Loucy (cell line): ENCODE measurements around the gene FGFBP3.

ENCODE experiments used
- H2AFZ ChIP-seq: fragments of 200-600 bp; sonication (generic); 2 replicates; pipeline ENCODE4 v1.6.0; 2016; ENCODE audit warnings: antibody characterized with exemption, mild to moderate bottlenecking, low read length, moderate library complexity
- H3F3A ChIP-seq: fragments of 200-600 bp; 2 replicates; pipeline ENCODE4 v1.6.0; 2016; ENCODE audit warnings: antibody characterized with exemption, low read depth, mild to moderate bottlenecking
- H3K27me3 ChIP-seq: fragments of 200-600 bp; sonication (generic); 2 replicates; pipeline ENCODE4 v1.6.1; 2014; ENCODE audit warnings: low read length, mild to moderate bottlenecking; ENCODE audit not compliant: insufficient read depth, poor library complexity, severe bottlenecking
- H3K36me3 ChIP-seq: fragments of 200-600 bp; sonication (generic); 2 replicates; pipeline ENCODE4 v1.6.1; 2016; ENCODE audit warnings: low read length; ENCODE audit not compliant: insufficient read depth
- H3K4me1 ChIP-seq: fragments of 200-600 bp; sonication (generic); 2 replicates; pipeline ENCODE4 v1.5.1; 2014; ENCODE audit warnings: low read length, mild to moderate bottlenecking; ENCODE audit not compliant: insufficient read depth, poor library complexity, severe bottlenecking
- H3K4me2 ChIP-seq: fragments of 200-600 bp; sonication (generic); 2 replicates; pipeline ENCODE4 v1.6.0; 2014; ENCODE audit warnings: antibody characterized with exemption, low read length, low read depth, mild to moderate bottlenecking; ENCODE audit not compliant: poor library complexity, severe bottlenecking
- H3K4me3 ChIP-seq: fragments of 200-600 bp; sonication (generic); 2 replicates; pipeline ENCODE4 v1.5.1; 2014; ENCODE audit warnings: low read length, mild to moderate bottlenecking, mixed read lengths; ENCODE audit not compliant: poor library complexity, severe bottlenecking
- H3K79me2 ChIP-seq: fragments of 200-600 bp; sonication (generic); 2 replicates; pipeline ENCODE4 v1.6.1; 2014; ENCODE audit warnings: low read length; ENCODE audit not compliant: insufficient read depth
- H3K9ac ChIP-seq: fragments of 200-600 bp; sonication (generic); 2 replicates; pipeline ENCODE4 v1.6.0; 2014; ENCODE audit warnings: mild to moderate bottlenecking, low read depth, low read length, moderate library complexity; ENCODE audit not compliant: poor library complexity, severe bottlenecking
- H3K9me2 ChIP-seq: fragments of 200-600 bp; sonication (generic); replicated peaks from 2 replicates; pipeline ENCODE4 v1.6.1; 2016; ENCODE audit warnings: low read depth, low read length, mixed read lengths
- H3K9me3 ChIP-seq: fragments of 200-600 bp; sonication (generic); 2 replicates; pipeline ENCODE4 v1.6.1; 2014; ENCODE audit warnings: mild to moderate bottlenecking, antibody characterized with exemption, low read length, low read depth; ENCODE audit not compliant: insufficient read depth
- H4K20me1 ChIP-seq: fragments of 200-600 bp; sonication (generic); 2 replicates; pipeline ENCODE4 v1.6.0; 2014; ENCODE audit warnings: antibody characterized with exemption, low read length, mild to moderate bottlenecking; ENCODE audit not compliant: insufficient read depth, poor library complexity, severe bottlenecking
- EZH2phosphoT487 ChIP-seq: fragments of 200-600 bp; IDR thresholded peaks from 2 replicates; pipeline ENCODE4 v1.6.1; 2018; ENCODE audit warnings: antibody characterized with exemption, mild to moderate bottlenecking, moderate library complexity, borderline replicate concordance
- TF ChIP-seq, protein P1 (sequence below): fragments of 200-600 bp; sonication (generic); conservative IDR thresholded peaks from 2 replicates; pipeline ENCODE4 v1.5.1; 2014; ENCODE audit warnings: mild to moderate bottlenecking, antibody characterized with exemption, low read length

The FGFBP3 gene

GRCh38 chr10:91865562-91866081, 43.7 kb downstream of the FGFBP3 start:
- H3K9me3 ChIP-seq: no peaks in the 10 kb centered on the region
- no peak for TF ChIP-seq EZH2phosphoT487
- TF ChIP-seq, protein P1, sequence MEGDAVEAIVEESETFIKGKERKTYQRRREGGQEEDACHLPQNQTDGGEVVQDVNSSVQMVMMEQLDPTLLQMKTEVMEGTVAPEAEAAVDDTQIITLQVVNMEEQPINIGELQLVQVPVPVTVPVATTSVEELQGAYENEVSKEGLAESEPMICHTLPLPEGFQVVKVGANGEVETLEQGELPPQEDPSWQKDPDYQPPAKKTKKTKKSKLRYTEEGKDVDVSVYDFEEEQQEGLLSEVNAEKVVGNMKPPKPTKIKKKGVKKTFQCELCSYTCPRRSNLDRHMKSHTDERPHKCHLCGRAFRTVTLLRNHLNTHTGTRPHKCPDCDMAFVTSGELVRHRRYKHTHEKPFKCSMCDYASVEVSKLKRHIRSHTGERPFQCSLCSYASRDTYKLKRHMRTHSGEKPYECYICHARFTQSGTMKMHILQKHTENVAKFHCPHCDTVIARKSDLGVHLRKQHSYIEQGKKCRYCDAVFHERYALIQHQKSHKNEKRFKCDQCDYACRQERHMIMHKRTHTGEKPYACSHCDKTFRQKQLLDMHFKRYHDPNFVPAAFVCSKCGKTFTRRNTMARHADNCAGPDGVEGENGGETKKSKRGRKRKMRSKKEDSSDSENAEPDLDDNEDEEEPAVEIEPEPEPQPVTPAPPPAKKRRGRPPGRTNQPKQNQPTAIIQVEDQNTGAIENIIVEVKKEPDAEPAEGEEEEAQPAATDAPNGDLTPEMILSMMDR: no peak
- H3K9ac ChIP-seq: no peak overlapping the region
- no peaks in the 10 kb centered on the region for H3K27me3 ChIP-seq
- H3K79me2 ChIP-seq: no peaks in the 10 kb centered on the region
- H3K36me3 ChIP-seq: peaks cover 42% of the 10 kb centered on the region; the same call in 1 of the 2 replicates
- H3K9me2 ChIP-seq: no peaks in the 10 kb centered on the region
- H3K4me2 ChIP-seq: no peak overlapping the region
- H3K4me3 ChIP-seq: no peak overlapping the region
- no peaks in the 10 kb centered on the region for H3K4me1 ChIP-seq
- no peaks in the 10 kb centered on the region for H3F3A ChIP-seq
- H2AFZ ChIP-seq: no peak overlapping the region
- H4K20me1 ChIP-seq: no peaks in the 10 kb centered on the region

DNA sequence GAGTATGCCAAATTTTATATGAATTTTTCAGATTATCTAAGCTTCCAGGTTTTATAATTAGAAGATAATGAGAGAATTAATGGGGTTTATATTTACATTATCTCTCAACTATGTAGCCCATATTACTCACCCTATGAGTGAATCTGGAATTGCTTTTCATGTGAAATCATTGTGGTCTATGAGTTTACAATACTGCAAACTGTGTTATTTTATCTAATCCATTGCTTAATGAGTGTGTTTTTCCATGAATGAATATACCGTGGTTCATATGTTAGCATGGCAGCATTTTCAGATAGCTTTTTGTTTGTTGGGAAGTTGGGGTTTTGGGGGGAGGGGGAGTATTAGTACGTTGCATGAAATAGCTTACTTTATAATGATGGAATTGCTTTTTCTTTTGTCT, 44.5 kb downstream of the FGFBP3 start:
- H3K4me1 ChIP-seq: no peaks in the 10 kb centered on the region
- no peaks in the 10 kb centered on the region for H3K9me2 ChIP-seq
- no peaks in the 10 kb centered on the region for H3K9me3 ChIP-seq
- TF ChIP-seq EZH2phosphoT487: no peak
- TF ChIP-seq, protein P1: no peak
- no peaks in the 10 kb centered on the region for H3K79me2 ChIP-seq
- no peaks in the 10 kb centered on the region for H3K27me3 ChIP-seq
- no peaks in the 10 kb centered on the region for H4K20me1 ChIP-seq
- no peak overlapping the region for H3K9ac ChIP-seq
- H3K4me2 ChIP-seq: no peak overlapping the region
- H3K36me3 ChIP-seq: peaks cover 50% of the 10 kb centered on the region; the same call in 1 of the 2 replicates
- no peak overlapping the region for H2AFZ ChIP-seq
- no peaks in the 10 kb centered on the region for H3F3A ChIP-seq
- no peak overlapping the region for H3K4me3 ChIP-seq

GRCh38 chr10:91864099-91864498, 45.2 kb downstream of the FGFBP3 start:
- H3K9me3 ChIP-seq: no peaks in the 10 kb centered on the region
- H3K9ac ChIP-seq: no peak overlapping the region
- no peak for TF ChIP-seq EZH2phosphoT487
- TF ChIP-seq, protein P1: no peak
- no peaks in the 10 kb centered on the region for H3F3A ChIP-seq
- no peak overlapping the region for H3K4me2 ChIP-seq
- H3K79me2 ChIP-seq: no peaks in the 10 kb centered on the region
- H3K36me3 ChIP-seq: peaks cover 56% of the 10 kb centered on the region; the same call in 1 of the 2 replicates
- H2AFZ ChIP-seq: no peak overlapping the region
- H4K20me1 ChIP-seq: no peaks in the 10 kb centered on the region
- no peaks in the 10 kb centered on the region for H3K27me3 ChIP-seq
- H3K9me2 ChIP-seq: no peaks in the 10 kb centered on the region
- no peak overlapping the region for H3K4me3 ChIP-seq
- no peaks in the 10 kb centered on the region for H3K4me1 ChIP-seq
